B cell (primary cell): ENCODE measurements around the gene NUCB2. TPM values are rescaled to one million over a fixed set of nuclear protein-coding genes. Genes with fewer than 3 reads are reported as not detected.

Source experiments
- ATAC-seq: fragments of 200-7000 bp; cut with Tn5 transposase; one replicate; pipeline ENCODE4 v1.10.0; 2021; ENCODE audit warnings: low read depth, mild to moderate bottlenecking, moderate number of reproducible peaks, moderate library complexity
- CTCF ChIA-PET: fragments of 350-600 bp; sonication (Branson Sonifier 250); formaldehyde crosslinking; loops from one replicate; lab custom pipeline; 2021; ENCODE audit warnings: antibody characterized with exemption, inconsistent platforms; lab: Charles Lee
- POLR2A ChIA-PET: fragments of 350-600 bp; sonication (Branson Sonifier 250); formaldehyde crosslinking; loops from one replicate; lab custom pipeline; 2021; ENCODE audit warnings: antibody characterized with exemption; lab: Charles Lee
- DNase-seq: peaks from one replicate; pipeline ENCODE4 v3.0.0; 2013
- H2AFZ ChIP-seq: 2 replicates; pipeline ENCODE4 v1.6.1; 2012; ENCODE audit warnings: mild to moderate bottlenecking, low read depth, low read length; ENCODE audit not compliant: insufficient read depth, poor library complexity, severe bottlenecking
- H3K27ac ChIP-seq, 2 donors: 1 replicate in 1 of 2; 2 replicates in 1 of 2; pipeline ENCODE4 v1.5.1; 2012 to 2013; ENCODE audit warnings: low read length in 2 of 2, mild to moderate bottlenecking in 2 of 2, moderate library complexity in 1 of 2
- H3K27me3 ChIP-seq, 4 experiments: fragments of 200-600 bp in 1 of 4; sonication (generic) in 1 of 4; replicated peaks in 1 of 4; 1 replicate in 2 of 4; 2 replicates in 2 of 4; pipeline versions ENCODE4 v1.6.1 to v1.7.0; 2013 to 2016; ENCODE audit warnings: low read length in 3 of 4, mild to moderate bottlenecking in 2 of 4, mixed read lengths in 1 of 4, moderate library complexity in 1 of 4; ENCODE audit not compliant: insufficient read depth in 4 of 4, control insufficient read depth in 3 of 4; ENCODE audit errors: control extremely low read depth in 1 of 4
- H3K36me3 ChIP-seq, 2 experiments: replicated peaks in 1 of 2; 1 replicate in 1 of 2; 2 replicates in 1 of 2; pipeline versions ENCODE4 v1.6.1 to v1.7.1; 2013; ENCODE audit warnings: low read length in 1 of 2; ENCODE audit not compliant: insufficient read depth in 2 of 2, control insufficient read depth in 1 of 2; ENCODE audit errors: control extremely low read depth in 1 of 2, extremely low read depth in 1 of 2
- H3K4me1 ChIP-seq, 2 donors: fragments of 200-600 bp in 1 of 2; sonication (generic) in 1 of 2; 1 replicate in 1 of 2; 2 replicates in 1 of 2; pipeline versions ENCODE4 v1.5.1 to v1.6.1; 2013 to 2017; ENCODE audit warnings: low read length in 2 of 2; ENCODE audit not compliant: control insufficient read depth in 2 of 2, insufficient read depth in 2 of 2
- H3K4me2 ChIP-seq: replicated peaks from 2 replicates; pipeline ENCODE3; 2012; ENCODE audit warnings: mild to moderate bottlenecking, low read depth, low read length; ENCODE audit not compliant: poor library complexity, severe bottlenecking
- H3K4me3 ChIP-seq, 5 experiments: fragments of 200-600 bp in 1 of 5; sonication (generic) in 1 of 5; 1 replicate in 3 of 5; 2 replicates in 2 of 5; pipeline versions ENCODE4 v1.5.1 to v1.7.0; 2011 to 2016; ENCODE audit warnings: low read length in 4 of 5, mild to moderate bottlenecking in 4 of 5, low read depth in 2 of 5, control low read depth in 1 of 5, moderate library complexity in 1 of 5; ENCODE audit not compliant: insufficient read depth in 1 of 5; ENCODE audit errors: control extremely low read depth in 1 of 5, extremely low read depth in 1 of 5
- H3K79me2 ChIP-seq: fragments of 200-600 bp; sonication (generic); one replicate; pipeline ENCODE4 v1.6.0; 2016; ENCODE audit warnings: low read length; ENCODE audit not compliant: control insufficient read depth, insufficient read depth
- H3K9ac ChIP-seq: fragments of 200-600 bp; sonication (generic); 2 replicates; pipeline ENCODE4 v1.6.1; 2017; ENCODE audit warnings: mild to moderate bottlenecking, low read length, moderate library complexity
- H3K9me3 ChIP-seq, 3 donors: one replicate each; pipeline versions ENCODE4 v1.6.1 to v1.7.1; 2013; ENCODE audit warnings: low read length in 2 of 3; ENCODE audit not compliant: control insufficient read depth in 2 of 3, insufficient read depth in 1 of 3; ENCODE audit errors: control extremely low read depth in 1 of 3
- H4K20me1 ChIP-seq: 2 replicates; pipeline ENCODE4 v1.6.0; 2012; ENCODE audit warnings: mild to moderate bottlenecking, low read length; ENCODE audit not compliant: insufficient read depth, control insufficient read depth, poor library complexity, severe bottlenecking
- H3K27ac Mint-ChIP-seq: one replicate; pipeline ENCODE4 v1.8.0; 2021; ENCODE audit warnings: mixed read lengths
- H3K27me3 Mint-ChIP-seq: one replicate; pipeline ENCODE4 v1.8.0; 2021; ENCODE audit warnings: mixed read lengths
- H3K4me1 Mint-ChIP-seq: one replicate; pipeline ENCODE4 v1.8.0; 2021; ENCODE audit warnings: mixed read lengths
- H3K4me3 Mint-ChIP-seq: one replicate; pipeline ENCODE4 v1.8.0; 2021; ENCODE audit warnings: mixed read lengths
- H3K9me3 Mint-ChIP-seq: one replicate; pipeline ENCODE4 v1.8.0; 2022; ENCODE audit warnings: mixed read lengths; ENCODE audit not compliant: insufficient read depth
- CTCF ChIP-seq: fragments of 200-600 bp; IDR thresholded peaks from one replicate; pipeline ENCODE4 v1.8.0; 2022; ENCODE audit warnings: antibody characterized with exemption, mild to moderate bottlenecking
- EZH2 ChIP-seq: IDR thresholded peaks from 2 replicates; pipeline ENCODE4 v1.6.1; 2012; ENCODE audit warnings: borderline replicate concordance, low read depth, mild to moderate bottlenecking, moderate library complexity, low read length; ENCODE audit not compliant: insufficient read depth, poor library complexity, severe bottlenecking
- WGBS: methylation state at CpG from one replicate; pipeline ENCODE4 v1.1.5; 2013; ENCODE audit warnings: missing lambda C conversion rate; ENCODE audit not compliant: insufficient coverage; 5-methylcytosine and 5-hydroxymethylcytosine counted together
- intact Hi-C: fragments of 100-400 bp; cut with micrococcal nuclease; formaldehyde crosslinking; loops from one replicate; pipeline ENCODE4 v1.10.0; 2022
- polyA plus RNA-seq: library from polyadenylated mRNA; depleted of rRNA; stranded (reverse); fragments of >200 nt; gene quantifications from 2 replicates; pipeline ENCODE4 v1.2.3, GENCODE V29; 2012
- total RNA-seq, 2 donors: library from RNA; stranded (reverse); fragments of 120-200 nt in 1 of 2; gene quantifications; 1 replicate in 1 of 2; 2 replicates in 1 of 2; pipeline versions ENCODE4 v1.2.3 to v1.2.4, GENCODE V29; 2013 to 2022

NUCB2 gene
- total and polyA plus RNA-seq, 2 donors (not counting 1 experiment from before 2014, with no cell fraction given): 1.8 to 6.8 TPM

DNA sequence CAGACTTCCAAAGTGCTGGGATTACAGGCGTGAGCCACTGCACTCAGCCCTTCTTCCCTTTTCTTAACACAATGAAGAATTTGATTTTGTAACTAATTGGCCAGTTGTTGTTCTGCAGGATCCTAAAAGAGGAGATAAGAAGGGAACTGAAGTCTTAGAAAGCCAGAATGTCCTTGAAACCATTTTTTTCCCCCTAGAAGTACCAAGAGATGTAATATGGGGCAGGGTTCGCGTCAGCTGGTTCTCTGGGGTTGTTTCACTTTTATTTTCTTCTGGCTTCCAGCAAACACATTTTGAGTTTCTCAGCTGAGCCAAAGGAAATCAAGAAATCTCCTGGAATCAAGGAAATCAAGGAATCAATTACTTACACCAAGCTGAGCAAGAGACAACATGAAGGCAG lies 7.6 kb upstream of the NUCB2 start:
- Histone ChIP-seq H3K9me3 (no peaks in the 10 kb centered on the region), H3K36me3 (no peaks in the 10 kb centered on the region), H3K4me2 (no peak overlapping the region), H3K4me1 (no peaks in the 10 kb centered on the region), H4K20me1 (no peaks in the 10 kb centered on the region), H3K27me3 (no peaks in the 10 kb centered on the region), H3K9ac (no peak overlapping the region), H3K79me2 (no peaks in the 10 kb centered on the region), H2AFZ (no peak overlapping the region), H3K27ac (no peak overlapping the region), H3K4me3 (no peak overlapping the region)
- intact Hi-C loops: no loop called here
- Mint-ChIP-seq H3K27ac (no peak overlapping the region), H3K4me1 (peaks cover 2% of the 10 kb centered on the region), H3K27me3 (peaks cover 3% of the 10 kb centered on the region), H3K9me3 (no peaks in the 10 kb centered on the region), H3K4me3 (no peak overlapping the region)
- ATAC-seq (no peak), DNase-seq (no peak)
- TF ChIP-seq CTCF (no peak), EZH2 (no peak)
- no CpG with 5 or more reads among the region's 3 CpGs for WGBS
- POLR2A ChIA-PET: no interaction called here
- CTCF ChIA-PET: interaction anchor here (1.6 kb wide), 1 partner anchor 13 kb away, joined by 4 read pairs; no protein-coding TSS in a partner anchor

DNA sequence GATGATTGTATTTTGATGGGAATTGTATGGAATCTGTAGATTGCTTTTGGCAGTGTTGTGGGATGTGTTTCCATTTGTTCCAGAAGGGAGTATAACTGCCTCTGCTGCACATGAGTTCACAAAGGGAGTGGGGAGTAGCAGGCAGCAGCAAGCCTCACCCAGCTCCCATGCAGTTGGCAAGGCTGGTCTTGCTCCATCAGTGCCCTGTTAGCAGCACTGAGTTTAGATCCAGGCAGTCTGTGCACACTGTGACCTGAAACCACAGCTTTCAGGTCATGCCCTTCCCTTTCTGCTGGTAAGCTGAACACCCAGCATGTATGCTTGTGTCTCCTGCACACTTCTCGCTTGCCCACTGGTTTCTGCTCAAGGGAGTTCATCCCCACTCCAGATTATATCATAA lies 3.7 kb upstream of the NUCB2 start:
- Histone ChIP-seq H3K36me3 (no peaks in the 10 kb centered on the region), H4K20me1 (no peaks in the 10 kb centered on the region), H2AFZ (no peak overlapping the region), H3K9ac (no peak overlapping the region), H3K4me1 (peaks cover 8 to 14% of the 10 kb centered on the region in 2 donors), H3K9me3 (no peaks in the 10 kb centered on the region), H3K79me2 (no peaks in the 10 kb centered on the region), H3K4me2 (no peak overlapping the region), H3K27me3 (no peaks in the 10 kb centered on the region), H3K4me3 (no peak overlapping the region), H3K27ac (no peak overlapping the region)
- Mint-ChIP-seq H3K9me3 (no peaks in the 10 kb centered on the region), H3K27me3 (no peaks in the 10 kb centered on the region), H3K27ac (no peak overlapping the region), H3K4me1 (peaks cover 20% of the 10 kb centered on the region), H3K4me3 (no peak overlapping the region)
- ATAC-seq: no peak
- TF ChIP-seq CTCF (no peak), EZH2 (no peak)
- intact Hi-C loops: no loop called here
- no peak for DNase-seq
- ChIA-PET CTCF (no interaction called here), POLR2A (no interaction called here)
- WGBS: 100% methylated on average over 1 of the region's 1 CpG
